HL-60/S4 treated with phorbol 12-myristate 13-acetate at 8.2 ng/mL for 4 days and 3 days (cell line): Measurements from ENCODE around the gene SF1.

Experiments used
- in situ Hi-C: fragments of 300-500 bp; cut with MboI; formaldehyde crosslinking; loops from 2 replicates; pipeline ENCODE4 v1.15.0; 2022; ENCODE audit warnings: low sequenced_read_pairs

The SF1 gene

DNA sequence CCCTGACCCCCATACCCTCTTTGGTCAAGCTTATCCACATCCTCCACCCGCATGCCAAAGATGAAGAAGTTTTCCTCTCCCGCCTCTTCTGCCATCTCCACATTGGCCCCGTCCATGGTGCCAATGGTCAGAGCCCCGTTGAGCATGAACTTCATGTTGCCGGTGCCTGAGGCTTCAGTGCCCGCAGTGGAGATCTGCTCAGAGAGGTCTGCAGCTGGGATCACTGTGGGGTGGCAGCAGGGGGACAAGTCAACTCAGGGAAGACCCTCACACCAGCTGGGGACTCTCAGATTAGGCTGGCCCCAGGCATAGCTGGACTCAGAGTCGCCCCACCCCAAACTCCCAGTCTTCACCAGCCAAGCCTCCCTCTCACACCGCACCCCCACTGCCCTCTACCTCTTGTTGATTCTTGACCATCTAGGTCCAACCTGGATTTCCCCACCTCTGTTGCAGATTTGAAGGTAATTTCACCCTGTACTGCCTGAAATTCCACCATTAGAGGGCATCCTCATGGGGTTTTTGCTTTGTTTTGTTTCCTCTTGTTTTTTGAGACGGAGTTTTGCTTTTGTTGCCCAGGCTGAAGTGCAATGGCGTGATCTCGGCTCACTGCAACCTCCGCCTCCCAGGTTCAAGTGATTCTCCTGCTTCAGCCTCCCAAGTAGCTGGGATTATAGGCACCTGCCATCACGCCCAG, 27.8 kb downstream of the SF1 start:
- in situ Hi-C loops: no loop called here

DNA sequence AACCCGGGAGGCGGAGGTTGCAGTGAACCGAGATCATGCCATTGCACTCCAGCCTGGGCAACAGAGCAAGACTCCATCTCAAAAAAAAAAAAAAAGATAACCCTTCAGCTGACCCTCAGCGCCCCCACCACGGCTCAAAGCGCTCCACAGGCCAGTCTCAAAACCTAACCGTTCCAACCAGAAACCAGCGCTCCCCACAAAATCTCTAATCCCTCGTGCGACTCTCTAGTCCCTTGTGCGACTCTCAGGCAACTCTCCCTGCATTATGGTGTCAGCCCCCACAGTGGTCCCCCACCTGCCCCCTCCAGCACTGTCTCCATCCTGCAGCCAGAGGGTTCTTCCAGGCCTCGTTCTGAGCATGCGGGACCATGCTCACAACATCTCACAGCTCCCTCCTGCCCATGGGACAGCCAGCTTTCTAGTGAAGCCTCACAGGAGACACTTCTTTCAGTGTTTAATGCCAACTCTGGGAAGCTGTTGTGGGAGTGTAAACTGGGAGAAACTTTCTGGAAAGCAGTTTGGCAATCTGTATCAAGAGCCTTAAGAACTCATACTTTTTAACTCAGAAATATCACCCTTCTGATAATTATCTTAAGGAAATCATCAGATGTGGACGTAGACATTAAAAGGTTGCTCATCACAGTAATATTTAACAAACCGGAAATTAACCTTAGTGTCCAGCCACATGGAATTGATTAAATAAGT, 30.2 kb downstream of the SF1 start:
- in situ Hi-C loops: no loop called here

DNA sequence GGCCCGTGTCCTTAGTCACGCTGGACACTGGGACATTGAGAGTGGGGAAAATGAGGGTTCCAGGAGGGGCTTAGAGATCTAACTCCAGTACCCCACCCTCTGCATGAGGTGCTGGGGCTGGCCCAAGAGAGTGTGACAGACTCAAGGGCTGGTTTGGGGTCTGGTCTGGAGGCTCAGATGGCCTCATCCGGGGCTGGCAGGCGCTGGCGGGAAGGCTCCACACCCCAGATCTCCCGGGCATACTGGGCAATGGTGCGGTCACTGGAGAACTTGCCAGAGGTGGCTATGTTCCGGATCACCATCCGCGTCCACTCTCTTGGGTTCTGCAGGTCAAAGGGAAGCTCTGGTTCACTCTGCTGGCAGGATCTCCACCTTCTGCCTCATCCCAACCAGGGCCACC, 31.9 kb downstream of the SF1 start:
- in situ Hi-C loops: no loop called here

GRCh38 chr11:64745521-64746328, 32.6 kb downstream of the SF1 start:
- in situ Hi-C loops: no loop called here

GRCh38 chr11:64745189-64745520, 33.2 kb downstream of the SF1 start:
- in situ Hi-C loops: no loop called here

- in situ Hi-C loops: no loop called here
Measured at GRCh38 chr11:64744544-64745188, 33.7 kb downstream of the SF1 start.

GRCh38 chr11:64743591-64744543, 34.5 kb downstream of the SF1 start, which contains the start of gene RASGRP2:
TSS of gene RASGRP2 (minus strand) at chr11:64744142. CDS start at chr11:64742866, 1,276 bp downstream.
- in situ Hi-C loops: no loop called here

DNA sequence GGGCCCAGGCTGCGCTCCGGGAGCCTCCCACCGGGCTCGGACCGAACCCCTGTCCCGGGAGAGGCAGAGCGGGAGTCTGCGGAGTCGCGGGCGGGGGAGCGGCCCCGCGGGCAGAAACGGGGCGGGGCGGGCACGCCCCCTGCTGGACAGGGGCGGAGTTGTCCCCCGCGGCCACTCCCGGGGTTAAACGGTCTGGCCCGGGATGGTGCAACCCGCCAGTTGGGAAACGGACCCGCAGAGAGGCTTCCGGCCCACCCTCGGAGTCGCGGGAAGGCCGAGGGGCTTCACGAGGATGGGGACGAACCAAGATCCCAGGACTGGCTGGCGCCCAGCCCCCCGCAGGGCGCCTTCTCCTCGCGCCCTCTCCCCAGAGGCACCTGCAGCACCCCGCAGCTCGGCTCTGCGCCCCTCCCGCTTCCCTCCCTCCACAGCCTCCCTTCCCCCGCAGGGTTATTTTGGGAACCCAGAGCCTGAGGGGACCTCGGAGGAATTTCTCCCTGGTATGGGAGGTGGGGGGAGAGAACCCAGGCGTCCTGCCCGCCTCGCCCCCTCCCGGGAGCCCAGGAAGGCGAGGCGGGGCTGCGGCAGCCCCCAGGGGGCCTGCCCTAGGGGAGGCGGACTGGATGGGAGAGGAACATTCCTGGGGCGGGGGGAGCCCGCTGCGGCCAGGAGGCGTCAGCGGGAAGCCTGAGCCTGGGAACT, 35.3 kb downstream of the SF1 start:
- in situ Hi-C loops: no loop called here

DNA sequence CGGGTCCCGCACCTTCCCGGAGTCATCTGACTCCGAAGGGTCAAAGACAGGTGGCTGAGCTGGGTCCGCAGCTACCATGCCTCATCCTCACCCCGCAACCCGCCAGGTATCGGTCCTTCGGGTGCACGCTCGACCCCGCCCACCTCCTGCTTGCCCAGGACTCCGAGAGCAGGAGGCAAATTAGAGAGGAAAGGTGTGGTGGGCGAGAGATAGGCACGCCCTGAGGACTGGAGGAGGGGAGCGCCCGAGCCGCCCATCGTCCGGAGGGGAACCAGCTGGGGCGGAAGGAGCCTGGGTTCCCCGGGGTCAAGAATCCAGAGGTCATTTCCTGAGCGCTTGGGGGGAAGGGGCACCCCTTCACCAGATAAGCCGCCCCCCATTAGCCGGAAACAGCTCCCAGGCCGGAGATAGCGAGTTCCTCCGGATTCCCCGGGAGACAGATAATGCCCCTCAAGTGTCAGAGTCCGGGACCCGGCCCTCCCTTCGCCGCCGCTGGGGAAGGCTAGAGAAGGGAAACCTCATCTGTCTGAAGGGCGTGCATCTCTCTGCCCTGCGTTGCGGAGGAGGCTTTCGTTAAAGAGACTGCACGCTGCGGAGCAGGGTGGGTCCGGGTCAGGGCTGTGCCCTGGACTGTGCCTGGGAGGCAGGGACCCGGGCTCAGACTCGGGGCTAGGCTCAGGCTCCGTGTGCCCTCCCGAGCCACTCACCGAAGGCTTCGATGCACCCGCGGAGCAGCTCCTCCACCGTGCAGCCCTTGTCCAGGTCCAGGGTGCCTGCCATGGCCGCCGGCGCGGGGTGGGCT, 36.1 kb downstream of the SF1 start:
- in situ Hi-C loops: no loop called here

GRCh38 chr11:64741375-64742086, 36.8 kb downstream of the SF1 start:
- in situ Hi-C loops: no loop called here

GRCh38 chr11:64739871-64740270, 38.5 kb downstream of the SF1 start:
- in situ Hi-C loops: no loop called here

- in situ Hi-C loops: no loop called here
Measured at GRCh38 chr11:64736654-64737053, 41.7 kb downstream of the SF1 start.

DNA sequence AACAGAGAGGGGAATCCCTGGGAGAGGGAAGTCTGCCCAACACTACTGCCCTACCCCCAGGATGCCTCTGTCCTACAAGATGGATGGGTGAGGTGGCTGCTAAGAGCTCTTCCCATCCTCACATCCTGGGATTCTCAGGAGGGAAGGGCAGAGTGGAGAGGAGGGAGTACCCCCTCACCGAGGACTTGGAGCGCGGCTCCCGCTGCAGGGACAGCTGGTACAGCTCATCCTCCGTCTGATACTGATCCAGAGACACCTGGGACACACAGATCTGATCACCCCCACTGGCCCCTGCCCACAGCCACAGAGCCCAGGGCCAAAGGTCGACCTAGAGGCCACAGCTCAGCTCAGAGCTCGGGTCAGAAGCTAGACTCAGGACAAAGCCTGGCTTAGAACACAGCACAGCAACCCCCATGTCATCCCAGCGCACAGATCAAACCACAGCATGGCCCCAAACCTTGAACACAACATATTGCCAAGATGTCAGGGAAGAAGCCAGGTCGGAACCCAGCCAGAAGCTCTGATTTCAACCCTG, 42.5 kb downstream of the SF1 start:
- in situ Hi-C loops: no loop called here

DNA sequence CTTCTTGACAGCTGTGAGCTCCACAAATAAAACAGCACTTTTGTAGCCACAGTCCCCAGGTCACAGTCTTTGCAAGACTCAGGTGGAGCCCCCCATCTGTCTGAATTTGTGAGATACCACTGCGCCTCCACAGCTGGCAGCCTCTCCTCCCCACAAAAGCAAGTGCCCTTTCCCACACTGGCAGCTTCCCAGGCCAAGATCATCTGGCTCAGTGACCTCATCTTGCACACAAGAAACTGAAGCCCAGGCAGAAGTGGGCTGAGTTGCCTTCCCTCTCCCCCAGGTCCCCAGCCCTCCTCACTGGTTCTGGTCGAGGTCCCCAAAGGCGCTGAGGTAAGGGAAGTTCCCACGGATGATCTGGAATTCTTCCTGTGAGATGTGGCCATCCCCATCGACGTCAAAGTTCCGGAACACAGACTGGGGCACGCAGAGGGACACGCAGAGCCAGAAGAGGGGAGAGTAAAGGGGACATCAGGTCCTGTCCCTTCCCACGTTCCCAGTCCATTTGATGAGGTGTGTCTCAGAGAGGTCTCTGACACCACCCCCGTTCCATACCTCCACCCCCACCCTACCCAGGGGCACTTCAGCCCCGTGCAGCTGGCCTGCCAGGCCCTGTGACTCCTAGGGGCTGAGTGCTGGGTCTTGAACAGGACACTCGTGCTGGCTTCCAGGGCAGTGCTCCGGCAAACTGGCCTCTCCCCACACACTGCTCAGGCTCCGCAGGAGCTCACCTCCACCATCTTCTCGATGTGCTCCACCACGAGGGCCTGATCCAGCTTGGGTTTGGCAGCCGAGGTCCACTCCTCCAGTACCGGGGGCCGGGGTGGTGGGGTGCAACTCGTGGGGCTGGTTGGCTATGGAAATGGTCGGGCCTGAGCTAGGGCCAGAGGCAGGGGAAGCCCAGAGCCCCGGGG, 43.3 kb downstream of the SF1 start:
- in situ Hi-C loops: no loop called here

GRCh38 chr11:64731601-64732000, 46.7 kb downstream of the SF1 start:
- in situ Hi-C loops: no loop called here

- in situ Hi-C loops: no loop called here
Measured at GRCh38 chr11:64729851-64730382, 48.4 kb downstream of the SF1 start.
